Heart left ventricle (tissue), 13 donors: ENCODE results near the gene TPK1.
"Not testable (repeated sequence)": the region's sequence is repeated elsewhere in the genome, so short reads cannot be mapped to it uniquely, and the experiment has no call there.

Source experiments
- POLR2A ChIP-seq, 2 donors: fragments of 450-650 bp; IDR thresholded peaks; one replicate each; pipeline ENCODE4 v1.6.1; 2017; ENCODE audit warnings: antibody characterized with exemption in 2 of 2, mild to moderate bottlenecking in 2 of 2, moderate library complexity in 2 of 2
- TF ChIP-seq, protein P1 (sequence below), 12 donors: fragments of 200-600 bp; sonication (generic) in 4 of 12; IDR thresholded peaks; one replicate each; pipeline versions ENCODE4 v1.5.0 to v1.8.0; 2018 to 2022; ENCODE audit warnings: antibody characterized with exemption in 12 of 12, mild to moderate bottlenecking in 5 of 12
- donor health status: ischemic (EF 13 %, LVEDD 7.1; RV severe dilation, severe dysfunction).
- donor health status: DM: no; HTN: yes; CAD: no.
- donor health status: DM: no; HTN: no; CAD: no.
- donor health status: ischemic (EF 25% LVEDD 6.9; RV normal size, moderate dysfunction).
- donor health status: ischemic (EF 25% LVEDD 5.7; RV mildly dilated, moderate dysfunction).
- donor health status: ischemic (EF 35%, LVEDD 5.7; RV mildly dilated, moderate dysfunction).
- donor health status: nonischemic (EF 11% LVEDD 7.7; RV severe dilation, severe dysfunction).
- donor health status: DM: yes; HTN: yes; CAD: no.
- donor health status: PGD.
- donor health status: ischemic (EF 29% LVEDD 5.4; RV normal size, mild dysfunction).
- donor health status: nonischemic (EF 23%, LVEDD 6.1; RV moderate dilation, normal function).

DNA sequence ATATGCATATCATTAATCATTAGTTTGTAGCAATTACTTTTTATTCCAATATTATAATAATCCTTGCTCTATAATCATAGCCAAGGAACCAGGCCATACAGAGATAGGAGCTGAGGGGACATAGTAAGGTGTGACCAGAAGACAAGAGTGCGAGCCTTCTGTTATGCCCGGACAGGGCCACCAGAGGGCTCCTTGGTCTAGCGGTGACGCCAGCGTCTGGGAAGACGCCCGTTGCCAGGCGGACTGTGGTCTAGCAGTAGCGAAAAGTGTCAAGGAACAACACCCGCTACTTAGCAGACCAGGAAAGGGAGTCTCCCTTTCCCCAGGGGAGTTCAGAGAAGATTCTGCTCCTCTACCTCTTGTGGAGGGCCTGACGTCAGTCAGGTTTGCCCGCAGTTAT lies 109.0 kb downstream of the TPK1 start:
- not testable (repeated sequence) for TF ChIP-seq POLR2A (IDR thresholded peaks at IDR 0.05)
- TF ChIP-seq, protein P1, sequence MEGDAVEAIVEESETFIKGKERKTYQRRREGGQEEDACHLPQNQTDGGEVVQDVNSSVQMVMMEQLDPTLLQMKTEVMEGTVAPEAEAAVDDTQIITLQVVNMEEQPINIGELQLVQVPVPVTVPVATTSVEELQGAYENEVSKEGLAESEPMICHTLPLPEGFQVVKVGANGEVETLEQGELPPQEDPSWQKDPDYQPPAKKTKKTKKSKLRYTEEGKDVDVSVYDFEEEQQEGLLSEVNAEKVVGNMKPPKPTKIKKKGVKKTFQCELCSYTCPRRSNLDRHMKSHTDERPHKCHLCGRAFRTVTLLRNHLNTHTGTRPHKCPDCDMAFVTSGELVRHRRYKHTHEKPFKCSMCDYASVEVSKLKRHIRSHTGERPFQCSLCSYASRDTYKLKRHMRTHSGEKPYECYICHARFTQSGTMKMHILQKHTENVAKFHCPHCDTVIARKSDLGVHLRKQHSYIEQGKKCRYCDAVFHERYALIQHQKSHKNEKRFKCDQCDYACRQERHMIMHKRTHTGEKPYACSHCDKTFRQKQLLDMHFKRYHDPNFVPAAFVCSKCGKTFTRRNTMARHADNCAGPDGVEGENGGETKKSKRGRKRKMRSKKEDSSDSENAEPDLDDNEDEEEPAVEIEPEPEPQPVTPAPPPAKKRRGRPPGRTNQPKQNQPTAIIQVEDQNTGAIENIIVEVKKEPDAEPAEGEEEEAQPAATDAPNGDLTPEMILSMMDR (IDR thresholded peaks at IDR 0.05) = not testable (repeated sequence)
